SK-N-MC (cell line): ENCODE measurements around the gene TMEM259.

Source experiments
- DNase-seq: peaks from one replicate; pipeline ENCODE4 v3.0.0-alpha.2; 2011; ENCODE audit warnings: low read depth, low spot score
- H3K27ac ChIP-seq: fragments of 200-600 bp; sonication (generic); 2 replicates; pipeline ENCODE4 v1.5.1; 2016; ENCODE audit warnings: mixed run types
- H3K36me3 ChIP-seq: fragments of 200-600 bp; sonication (generic); 2 replicates; pipeline ENCODE4 v1.6.1; 2017; ENCODE audit warnings: antibody characterized with exemption, low read length, mixed read lengths; ENCODE audit not compliant: insufficient read depth
- H3K4me3 ChIP-seq: fragments of 200-600 bp; sonication (generic); 2 replicates; pipeline ENCODE4 v1.5.1; 2016
- H3K9ac ChIP-seq: fragments of 200-600 bp; sonication (generic); 2 replicates; pipeline ENCODE4 v1.8.0; 2017; ENCODE audit warnings: mixed run types, mixed read lengths; ENCODE audit not compliant: insufficient read length
- H3K9me3 ChIP-seq: fragments of 200-600 bp; sonication (generic); 2 replicates; pipeline ENCODE4 v1.6.1; 2017; ENCODE audit warnings: low read depth, mild to moderate bottlenecking, antibody characterized with exemption, low read length, moderate library complexity, mixed read lengths
- EZH2 ChIP-seq: fragments of 200-600 bp; sonication (generic); IDR thresholded peaks from one replicate; pipeline ENCODE4 v1.6.1; 2017; ENCODE audit warnings: antibody characterized with exemption
- FOXP2 ChIP-seq: optimal IDR thresholded peaks from 2 replicates; pipeline ENCODE3; 2011; ENCODE audit warnings: mild to moderate bottlenecking, moderate library complexity; ENCODE audit not compliant: insufficient read depth; ENCODE audit errors: extremely low read length, control extremely low read depth
- POLR2AphosphoS5 ChIP-seq: IDR thresholded peaks from 2 replicates; pipeline ENCODE4 v1.6.1; 2012; ENCODE audit warnings: mild to moderate bottlenecking, low read depth, low read length, borderline replicate concordance

Gene TMEM259

DNA sequence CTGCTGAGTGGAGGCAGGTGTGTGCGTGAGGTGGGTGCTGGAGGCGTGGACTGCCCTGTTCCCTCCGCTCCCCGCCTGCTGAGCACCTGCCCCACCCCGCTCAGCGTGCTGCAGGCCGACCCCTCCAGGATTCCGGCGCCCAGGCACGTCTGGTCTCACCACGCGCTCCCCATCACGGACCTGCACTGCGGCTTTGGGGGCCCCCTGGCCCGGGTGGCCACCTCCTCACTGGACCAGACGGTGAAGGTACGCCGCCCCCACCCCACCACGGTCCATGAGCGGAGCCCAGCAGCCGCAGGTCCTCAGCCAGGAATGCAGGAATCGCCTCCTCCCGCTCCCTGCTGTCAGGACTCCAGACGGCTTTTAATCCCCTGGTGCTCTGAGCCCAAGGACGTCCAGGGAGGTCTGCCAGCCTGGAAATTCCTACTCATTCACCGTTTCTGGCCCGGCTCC lies 30.8 kb downstream of the TMEM259 start:
- H3K36me3 ChIP-seq, result peaks cover 38% of the 10 kb centered on the region; the same call in 1 of the 2 replicates
- TF ChIP-seq POLR2AphosphoS5, result no peak
- TF ChIP-seq FOXP2, result no peak
- no peak for TF ChIP-seq EZH2
- no peak overlapping the region for H3K9ac ChIP-seq
- DNase-seq, result no peak
- no peak overlapping the region for H3K4me3 ChIP-seq
- no peak overlapping the region for H3K27ac ChIP-seq
- H3K9me3 ChIP-seq, result no peaks in the 10 kb centered on the region

DNA sequence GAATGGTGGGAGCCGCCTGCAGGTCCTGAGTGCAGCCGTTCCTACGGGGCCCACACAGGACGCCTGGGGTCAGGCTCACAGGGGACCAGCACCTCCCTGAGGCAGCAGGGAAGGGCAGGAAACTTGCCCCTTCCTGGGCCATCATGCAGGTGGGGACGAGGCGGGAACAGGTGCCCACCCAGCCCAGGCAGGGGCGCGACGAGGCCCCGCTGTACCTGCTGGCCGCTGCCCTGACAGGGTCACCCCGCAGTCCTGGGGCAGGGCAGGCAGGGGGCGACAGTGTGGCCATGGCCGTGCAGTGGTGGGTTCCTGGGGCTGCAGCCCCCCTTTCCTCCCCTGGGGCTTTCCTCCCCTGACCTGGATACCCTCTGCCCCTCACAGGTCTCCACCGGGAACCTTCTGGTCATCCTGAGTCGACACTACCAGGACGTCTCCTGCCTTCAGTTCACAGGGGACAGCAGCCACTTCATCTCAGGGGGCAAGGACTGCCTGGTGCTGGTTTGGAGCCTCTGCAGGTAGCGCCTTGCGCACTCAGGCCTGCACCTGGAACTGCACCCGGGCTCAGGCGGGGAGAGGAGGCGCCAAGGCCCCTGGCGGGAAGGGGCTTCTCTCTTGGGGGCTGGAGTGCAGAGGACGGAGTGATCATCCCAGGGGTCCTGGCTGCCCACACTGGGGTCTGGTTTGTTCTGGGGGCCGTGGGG lies 31.4 kb downstream of the TMEM259 start:
- Histone ChIP-seq H3K27ac (no peak overlapping the region), H3K9ac (no peak overlapping the region), H3K36me3 (peaks cover 38% of the 10 kb centered on the region; the same call in 1 of the 2 replicates)

DNA sequence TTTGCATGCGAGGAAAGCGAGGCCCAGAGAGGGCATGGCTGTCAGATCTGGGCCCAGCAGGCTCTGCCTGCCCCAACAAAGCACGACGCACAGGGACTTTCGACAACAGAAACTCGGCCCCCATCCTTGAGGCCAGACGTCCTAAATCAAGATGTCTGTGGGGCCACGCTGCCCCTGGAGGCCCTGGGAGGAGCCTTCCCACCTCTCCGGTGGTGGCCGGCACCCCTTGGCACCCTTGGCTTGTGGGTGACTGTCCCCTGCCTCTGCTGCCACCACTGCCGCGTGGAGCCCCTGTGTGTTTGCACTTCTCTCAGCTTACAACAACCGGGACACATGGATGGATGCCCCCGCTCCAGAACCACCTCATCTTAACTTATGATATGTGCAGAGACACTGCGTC lies 32.4 kb downstream of the TMEM259 start:
- Histone ChIP-seq H3K36me3 (peaks cover 35% of the 10 kb centered on the region; the same call in 1 of the 2 replicates), H3K9ac (no peak overlapping the region), H3K4me3 (no peak overlapping the region), H3K9me3 (no peaks in the 10 kb centered on the region), H3K27ac (no peak overlapping the region)
- no peak for TF ChIP-seq FOXP2
- TF ChIP-seq EZH2, result no peak
- TF ChIP-seq POLR2AphosphoS5, result no peak
- DNase-seq, result no peak

More for the DNA sequence above, 31.4 kb downstream of the TMEM259 start:
- H3K4me3 ChIP-seq, result no peak overlapping the region
- TF ChIP-seq FOXP2, result no peak
- no peak for TF ChIP-seq EZH2
- TF ChIP-seq POLR2AphosphoS5, result no peak
- DNase-seq, result no peak
- H3K9me3 ChIP-seq, result no peaks in the 10 kb centered on the region

DNA sequence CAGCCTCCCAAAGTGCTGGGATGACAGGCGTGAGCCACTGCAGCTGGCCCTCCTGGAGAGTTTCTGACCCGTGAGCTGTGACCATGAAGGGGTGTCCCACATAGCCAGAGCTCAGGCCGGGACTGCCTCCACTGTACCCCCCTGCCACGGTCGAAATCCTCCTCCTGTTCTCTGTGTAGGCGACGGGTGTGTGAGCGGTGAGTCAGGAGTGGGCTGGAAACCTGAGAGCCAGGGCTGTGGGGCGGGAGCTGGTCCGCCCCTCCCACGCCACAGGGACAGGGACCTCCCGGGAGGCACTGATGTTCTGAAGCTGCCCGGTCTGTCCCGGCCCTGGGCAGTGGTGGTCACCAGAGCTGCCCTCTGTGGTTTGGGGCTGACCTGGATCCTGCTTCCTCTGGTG lies 32.8 kb downstream of the TMEM259 start:
- Histone ChIP-seq H3K9me3 (no peaks in the 10 kb centered on the region), H3K27ac (no peak overlapping the region), H3K36me3 (peaks cover 33% of the 10 kb centered on the region; the same call in 1 of the 2 replicates), H3K4me3 (no peak overlapping the region), H3K9ac (no peak overlapping the region)
- TF ChIP-seq FOXP2 (no peak), EZH2 (no peak), POLR2AphosphoS5 (no peak)
- DNase-seq, result no peak

DNA sequence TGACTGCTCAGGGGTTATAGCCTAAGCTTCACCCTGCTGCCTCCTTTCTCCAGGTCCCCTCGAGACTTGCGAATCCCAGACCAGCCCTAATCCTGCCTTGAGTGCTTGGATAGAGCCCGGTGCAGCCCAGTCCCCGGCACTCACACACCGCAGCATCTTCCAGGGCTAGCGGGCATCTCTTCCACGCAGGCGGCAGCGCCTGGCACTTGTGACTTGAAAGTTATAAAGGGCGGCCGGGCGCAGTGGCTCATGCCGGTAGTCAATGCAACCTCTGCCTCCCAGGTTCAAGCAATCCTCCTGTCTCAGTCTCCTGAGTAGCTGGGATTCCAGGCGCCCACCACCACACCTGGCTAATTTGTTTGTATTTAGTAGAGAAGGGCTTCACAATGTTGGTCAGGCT lies 34.8 kb downstream of the TMEM259 start:
- H3K4me3 ChIP-seq, result no peak overlapping the region
- no peak overlapping the region for H3K9ac ChIP-seq
- peaks cover 32% of the 10 kb centered on the region; the same call in 1 of the 2 replicates for H3K36me3 ChIP-seq
- no peak for DNase-seq
- no peaks in the 10 kb centered on the region for H3K9me3 ChIP-seq
- H3K27ac ChIP-seq, result no peak overlapping the region
- TF ChIP-seq POLR2AphosphoS5 (no peak), EZH2 (no peak), FOXP2 (no peak)

DNA sequence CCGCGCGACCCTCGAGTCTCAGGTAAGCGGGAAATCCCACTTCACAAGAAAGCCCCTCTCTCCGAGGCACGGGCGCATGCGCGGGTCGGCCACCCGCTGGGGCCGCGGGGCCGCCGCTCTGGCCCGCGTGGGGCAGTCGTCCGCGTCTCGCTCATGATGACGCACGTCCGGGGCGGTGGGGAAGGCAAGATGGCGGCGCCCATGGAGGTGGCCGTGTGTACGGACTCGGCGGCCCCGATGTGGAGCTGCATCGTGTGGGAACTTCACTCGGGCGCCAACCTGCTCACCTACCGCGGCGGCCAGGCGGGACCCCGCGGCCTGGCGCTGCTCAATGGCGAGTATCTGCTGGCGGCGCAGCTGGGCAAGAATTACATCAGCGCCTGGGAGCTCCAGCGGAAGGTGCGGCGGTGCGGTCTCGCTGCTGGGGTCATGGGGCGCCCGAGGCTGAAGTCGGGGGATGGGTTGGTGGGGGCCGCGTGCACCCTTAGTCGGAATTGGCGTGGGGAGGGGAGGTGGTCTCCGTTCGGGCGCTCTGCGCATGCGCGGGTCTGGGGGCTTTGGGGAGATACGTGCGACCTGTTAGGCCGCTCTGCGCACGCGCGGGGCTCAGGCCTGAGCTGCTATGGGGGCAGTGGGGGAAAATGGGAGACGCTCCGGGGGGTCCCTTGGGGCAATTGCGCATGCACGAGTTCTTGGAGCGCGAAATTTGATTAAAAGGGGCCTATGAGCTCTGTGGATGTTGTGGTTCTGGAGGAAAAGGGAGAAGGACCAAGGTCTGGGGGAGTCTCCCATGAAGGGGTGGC lies 36.6 kb downstream of the TMEM259 start, which contains the start of gene WDR18:
Gene WDR18 (plus strand): TSS at position 181 of the 803 bp plus-strand sequence. CDS start 9 bp downstream, at position 190.
- H3K9ac ChIP-seq, result peak within 1 kb of the TSS; percentile 94
- peak within 1 kb of the TSS; percentile 96 for H3K4me3 ChIP-seq
- no peaks in the 10 kb centered on the region for H3K9me3 ChIP-seq
- peak within 1 kb of the TSS; percentile 91 for H3K27ac ChIP-seq
- TF ChIP-seq POLR2AphosphoS5 (peak; percentile 57), FOXP2 (no peak), EZH2 (no peak)
- H3K36me3 ChIP-seq, result peaks cover 18% of the 10 kb centered on the region; the same call in 1 of the 2 replicates
- DNase-seq, result peak; percentile 57

DNA sequence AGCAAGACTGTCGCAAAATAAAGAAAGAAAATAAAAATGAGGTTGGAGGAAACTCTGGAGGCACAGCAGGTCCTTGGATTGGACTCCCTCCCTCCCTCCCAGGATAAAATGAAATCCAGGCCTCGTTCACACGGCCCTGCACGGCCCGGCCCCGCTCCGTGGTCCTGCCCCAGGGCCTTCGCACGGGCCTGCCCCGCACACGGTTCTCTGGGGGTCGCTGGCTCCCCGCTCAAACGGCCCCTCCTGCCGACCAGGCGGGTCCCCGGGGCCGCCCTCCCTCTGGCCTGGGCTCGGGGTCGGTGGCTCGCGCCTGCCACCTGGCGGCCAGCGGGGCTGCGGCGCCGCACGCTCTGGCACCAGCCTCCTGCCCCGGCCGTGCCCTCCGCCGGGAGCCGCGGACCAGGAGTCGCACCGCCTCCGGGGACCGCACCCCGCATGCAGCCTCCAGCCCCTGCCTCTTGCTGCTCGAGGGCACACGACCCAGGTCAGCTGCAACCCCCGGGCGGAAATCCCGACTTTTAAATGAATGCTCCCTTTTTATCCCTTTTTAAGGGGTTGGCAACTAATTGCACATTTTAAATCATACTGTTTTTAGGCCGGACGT lies 38.3 kb downstream of the TMEM259 start:
- peaks cover 18% of the 10 kb centered on the region; the same call in 1 of the 2 replicates for H3K36me3 ChIP-seq
- DNase-seq, result no peak

More for the DNA sequence above, 38.3 kb downstream of the TMEM259 start:
- no peak for TF ChIP-seq FOXP2
- TF ChIP-seq POLR2AphosphoS5, result no peak
- TF ChIP-seq EZH2, result no peak
- Histone ChIP-seq H3K9ac (no peak overlapping the region), H3K4me3 (peak overlapping the region; percentile 78), H3K9me3 (no peaks in the 10 kb centered on the region), H3K27ac (peak overlapping the region; percentile 57; the same call in 1 of the 2 replicates)
